IgD-negative memory B cell (primary cell): ENCODE data around the gene GBA2. TPM values are rescaled to one million over a fixed set of nuclear protein-coding genes. Genes with fewer than 3 reads are reported as not detected.

Experiments used
- H3K27ac Mint-ChIP-seq, 3 donors: one replicate each; pipeline ENCODE4 v1.8.0; 2020 to 2022; ENCODE audit warnings: mild to moderate bottlenecking in 3 of 3, mixed read lengths in 3 of 3, moderate library complexity in 1 of 3
- H3K27me3 Mint-ChIP-seq: one replicate; pipeline ENCODE4 v1.8.0; 2021; ENCODE audit warnings: mixed read lengths
- H3K36me3 Mint-ChIP-seq: one replicate; pipeline ENCODE4 v1.8.0; 2020; ENCODE audit warnings: mild to moderate bottlenecking, mixed read lengths
- H3K4me1 Mint-ChIP-seq, 3 donors: one replicate each; pipeline ENCODE4 v1.8.0; 2020 to 2022; ENCODE audit warnings: mixed read lengths in 3 of 3, mild to moderate bottlenecking in 1 of 3
- H3K4me3 Mint-ChIP-seq, 4 donors: one replicate each; pipeline ENCODE4 v1.8.0; 2020 to 2022; ENCODE audit warnings: mild to moderate bottlenecking in 4 of 4, mixed read lengths in 4 of 4, moderate library complexity in 3 of 4
- H3K9me3 Mint-ChIP-seq, 3 donors: one replicate each; pipeline ENCODE4 v1.8.0; 2020 to 2021; ENCODE audit warnings: mixed read lengths in 3 of 3, mild to moderate bottlenecking in 1 of 3
- polyA plus RNA-seq: library from polyadenylated mRNA; unstranded; fragments of 300-500 nt; fragmentation: Illumina TruSeq; gene quantifications from one replicate; pipeline ENCODE4 v1.2.3, GENCODE V29; 2021

GBA2 gene
- polyA plus RNA-seq, 1 donor from 2014 or later, result 34.6 TPM

GRCh38 chr9:35738186-35738585, 10.8 kb downstream of the GBA2 start:
- H3K27me3 Mint-ChIP-seq, result no peaks in the 10 kb centered on the region
- H3K4me3 Mint-ChIP-seq, result peak overlapping the region in 1 of 4 donors; percentile 51
- H3K9me3 Mint-ChIP-seq, result no peaks in the 10 kb centered on the region
- H3K27ac Mint-ChIP-seq, result peak overlapping the region in 1 of 3 donors; percentile 63
- H3K4me1 Mint-ChIP-seq, result peaks cover 4 to 13% (median 9%) of the 10 kb centered on the region in 3 donors
- peaks cover 6% of the 10 kb centered on the region for H3K36me3 Mint-ChIP-seq

- Mint-ChIP-seq H3K4me3 (no peak overlapping the region), H3K27ac (no peak overlapping the region), H3K4me1 (peaks cover 10 to 18% (median 11%) of the 10 kb centered on the region in 3 donors), H3K9me3 (no peaks in the 10 kb centered on the region), H3K36me3 (peaks cover 6% of the 10 kb centered on the region), H3K27me3 (no peaks in the 10 kb centered on the region)
Observed at GRCh38 chr9:35737143-35737542, 11.9 kb downstream of the GBA2 start.

DNA sequence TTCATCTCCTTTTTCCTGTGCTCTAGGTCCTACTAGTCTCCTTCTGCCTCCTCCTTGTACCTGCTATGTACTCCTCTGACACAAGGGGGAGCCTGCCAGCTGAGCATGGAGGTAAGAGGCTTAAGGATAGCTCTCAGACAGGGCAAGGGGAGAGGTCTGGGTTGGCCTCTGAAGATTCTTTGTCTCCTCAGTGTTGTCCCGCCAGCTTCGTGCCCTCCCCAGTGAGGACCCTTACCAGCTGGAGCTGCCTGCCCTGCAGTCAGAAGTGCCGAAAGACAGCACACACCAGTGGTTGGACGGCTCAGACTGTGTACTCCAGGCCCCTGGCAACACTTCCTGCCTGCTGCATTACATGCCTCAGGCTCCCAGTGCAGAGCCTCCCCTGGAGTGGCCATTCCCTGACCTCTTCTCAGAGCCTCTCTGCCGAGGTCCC, 12.8 kb downstream of the GBA2 start:
- Mint-ChIP-seq H3K9me3 (no peaks in the 10 kb centered on the region), H3K4me1 (peaks cover 14 to 18% (median 16%) of the 10 kb centered on the region in 3 donors), H3K27me3 (no peaks in the 10 kb centered on the region), H3K4me3 (peak overlapping the region in 2 of 4 donors; percentile 12 to 50), H3K27ac (peak overlapping the region in 1 of 3 donors; percentile 14), H3K36me3 (peaks cover 6% of the 10 kb centered on the region)

GRCh38 chr9:35734096-35734495, 14.9 kb downstream of the GBA2 start:
- peaks cover 20 to 26% (median 24%) of the 10 kb centered on the region in 3 donors for H3K4me1 Mint-ChIP-seq
- H3K27me3 Mint-ChIP-seq, result no peaks in the 10 kb centered on the region
- H3K27ac Mint-ChIP-seq, result no peak overlapping the region
- peaks cover 3% of the 10 kb centered on the region for H3K36me3 Mint-ChIP-seq
- no peaks in the 10 kb centered on the region for H3K9me3 Mint-ChIP-seq
- H3K4me3 Mint-ChIP-seq, result peak overlapping the region in 1 of 4 donors; percentile 68

- Mint-ChIP-seq H3K4me3 (peak overlapping the region in 1 of 4 donors; percentile 92), H3K27me3 (no peaks in the 10 kb centered on the region), H3K36me3 (peaks cover 3% of the 10 kb centered on the region), H3K27ac (peak overlapping the region in 1 of 3 donors; percentile 93), H3K4me1 (peaks cover 20 to 26% (median 24%) of the 10 kb centered on the region in 3 donors), H3K9me3 (no peaks in the 10 kb centered on the region)
Observed at GRCh38 chr9:35732800-35733541, 16.1 kb downstream of the GBA2 start.

- Mint-ChIP-seq H3K4me3 (peak within 1 kb of the TSS in 1 of 4 donors; percentile 92), H3K36me3 (peaks cover 3% of the 10 kb centered on the region), H3K27ac (peak within 1 kb of the TSS in 1 of 3 donors; percentile 93), H3K9me3 (no peaks in the 10 kb centered on the region), H3K27me3 (no peaks in the 10 kb centered on the region), H3K4me1 (peaks cover 20 to 26% (median 24%) of the 10 kb centered on the region in 3 donors)
Observed at GRCh38 chr9:35732185-35732799, 16.7 kb downstream of the GBA2 start, which contains the start of the genes CREB3 and TLN1. TSS of gene CREB3 (plus strand) at chr9:35732666. CDS start at chr9:35732773, 107 bp downstream. TSS of gene TLN1 (minus strand) at chr9:35732195. CDS start at chr9:35725694, 6,501 bp downstream.

GRCh38 chr9:35731415-35732184, 17.4 kb downstream of the GBA2 start:
- H3K27ac Mint-ChIP-seq, result peak overlapping the region in 1 of 3 donors; percentile 93
- peaks cover 27 to 33% (median 30%) of the 10 kb centered on the region in 3 donors for H3K4me1 Mint-ChIP-seq
- peaks cover 3% of the 10 kb centered on the region for H3K36me3 Mint-ChIP-seq
- peak overlapping the region in 1 of 4 donors; percentile 92 for H3K4me3 Mint-ChIP-seq
- H3K9me3 Mint-ChIP-seq, result no peaks in the 10 kb centered on the region
- no peaks in the 10 kb centered on the region for H3K27me3 Mint-ChIP-seq

DNA sequence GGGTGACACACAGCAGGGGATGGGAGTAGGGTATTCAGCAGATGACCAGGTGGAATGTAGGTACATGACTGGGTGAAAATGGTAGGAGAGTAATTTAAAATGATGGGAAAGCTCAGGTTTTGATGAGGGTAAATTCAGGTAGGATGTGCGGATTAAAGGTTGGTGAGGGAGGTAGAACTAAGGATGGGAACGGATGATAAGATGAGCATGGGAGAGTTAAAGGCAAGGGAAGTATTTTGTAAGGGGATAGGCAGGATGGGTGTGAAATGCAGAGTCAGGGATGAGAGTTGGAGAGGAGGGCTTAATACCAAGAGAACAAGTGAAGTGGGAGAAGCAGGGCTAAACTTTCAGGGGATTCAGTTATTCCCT, 18.6 kb downstream of the GBA2 start:
- Mint-ChIP-seq H3K4me3 (peak overlapping the region in 1 of 4 donors; percentile 92), H3K27me3 (no peaks in the 10 kb centered on the region), H3K36me3 (peaks cover 2% of the 10 kb centered on the region), H3K9me3 (no peaks in the 10 kb centered on the region), H3K4me1 (peaks cover 28 to 37% (median 30%) of the 10 kb centered on the region in 3 donors), H3K27ac (peak overlapping the region in 1 of 3 donors; percentile 47)

DNA sequence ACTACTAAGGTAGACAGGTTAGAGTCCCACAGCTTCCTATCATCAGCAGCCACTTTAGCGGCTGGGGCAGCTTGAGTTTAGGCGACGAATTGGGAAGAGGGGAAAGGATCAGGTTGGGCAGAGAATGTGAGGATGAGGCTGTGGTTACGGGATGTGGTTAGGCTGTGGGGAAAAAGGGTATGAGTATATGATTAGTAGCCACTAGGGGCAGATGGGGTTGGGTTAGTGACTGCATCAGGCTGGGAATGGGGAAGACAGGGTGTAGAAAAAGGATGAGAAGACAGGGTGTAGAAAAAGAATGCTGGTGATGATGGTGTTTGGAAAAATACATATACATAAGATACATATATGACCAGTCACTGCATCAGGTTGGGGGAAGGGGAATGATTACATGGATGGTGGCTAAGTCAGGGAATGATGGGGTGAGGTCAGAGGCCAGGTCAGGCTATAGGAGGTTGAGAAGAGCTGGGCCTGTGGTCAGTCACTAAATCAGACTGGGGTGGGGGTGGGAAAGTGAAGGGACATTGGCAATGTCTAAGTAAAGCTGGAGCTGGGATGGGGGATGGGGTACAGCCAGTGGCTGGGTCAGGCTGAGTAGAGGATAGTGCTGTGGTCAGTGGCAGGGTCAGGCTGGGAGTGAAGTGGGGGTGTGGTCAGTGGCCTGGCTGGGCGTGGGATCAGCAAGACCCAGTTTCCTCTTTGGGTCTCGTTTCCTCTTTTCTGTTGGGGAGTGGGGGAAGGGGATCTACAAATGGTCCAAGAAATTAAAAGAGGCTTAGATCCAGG, 19.1 kb downstream of the GBA2 start:
- Mint-ChIP-seq H3K9me3 (no peaks in the 10 kb centered on the region), H3K4me3 (peak overlapping the region in 1 of 4 donors; percentile 92), H3K27me3 (no peaks in the 10 kb centered on the region), H3K27ac (no peak overlapping the region), H3K36me3 (no peaks in the 10 kb centered on the region), H3K4me1 (peaks cover 27 to 37% (median 32%) of the 10 kb centered on the region in 3 donors)

DNA sequence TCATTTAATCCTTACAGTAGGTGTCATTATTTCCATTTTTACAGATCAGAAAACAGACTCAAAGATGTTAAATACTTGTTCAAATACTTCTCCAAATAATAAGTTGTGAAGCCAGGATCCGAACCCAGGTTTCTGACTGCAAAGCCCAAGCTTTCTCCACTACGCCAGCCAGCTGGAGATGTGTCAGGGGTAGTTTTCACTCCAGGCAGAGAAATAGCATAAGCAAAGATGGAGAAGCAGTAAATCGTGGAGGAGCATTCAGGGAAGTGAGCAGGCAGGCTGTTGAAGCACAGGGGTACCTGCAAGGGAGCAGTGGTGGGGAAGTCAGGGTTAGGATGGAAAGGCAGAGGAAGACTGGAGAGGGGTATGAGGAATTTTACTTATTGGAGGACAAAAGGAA, 19.9 kb downstream of the GBA2 start:
- no peaks in the 10 kb centered on the region for H3K9me3 Mint-ChIP-seq
- no peaks in the 10 kb centered on the region for H3K27me3 Mint-ChIP-seq
- no peak overlapping the region for H3K4me3 Mint-ChIP-seq
- H3K36me3 Mint-ChIP-seq, result no peaks in the 10 kb centered on the region
- peaks cover 26 to 38% (median 37%) of the 10 kb centered on the region in 3 donors for H3K4me1 Mint-ChIP-seq
- no peak overlapping the region for H3K27ac Mint-ChIP-seq

GRCh38 chr9:35728041-35728971, 20.7 kb downstream of the GBA2 start:
- H3K9me3 Mint-ChIP-seq, result no peaks in the 10 kb centered on the region

GRCh38 chr9:35727676-35728040, 21.4 kb downstream of the GBA2 start:
- Mint-ChIP-seq H3K36me3 (no peaks in the 10 kb centered on the region), H3K4me1 (peaks cover 15 to 30% (median 30%) of the 10 kb centered on the region in 3 donors), H3K4me3 (no peak overlapping the region), H3K27me3 (no peaks in the 10 kb centered on the region), H3K27ac (no peak overlapping the region), H3K9me3 (no peaks in the 10 kb centered on the region)

More at GRCh38 chr9:35728041-35728971, 20.7 kb downstream of the GBA2 start:
- Mint-ChIP-seq H3K4me3 (no peak overlapping the region), H3K27ac (no peak overlapping the region), H3K27me3 (no peaks in the 10 kb centered on the region), H3K4me1 (peaks cover 20 to 34% (median 34%) of the 10 kb centered on the region in 3 donors), H3K36me3 (no peaks in the 10 kb centered on the region)

- Mint-ChIP-seq H3K27me3 (no peaks in the 10 kb centered on the region), H3K9me3 (no peaks in the 10 kb centered on the region), H3K27ac (peak overlapping the region; percentile 15 to 78 (median 27)), H3K4me1 (peaks cover 14 to 28% (median 25%) of the 10 kb centered on the region in 3 donors), H3K4me3 (peak overlapping the region in 3 of 4 donors; percentile 17 to 93 (median 80)), H3K36me3 (no peaks in the 10 kb centered on the region)
Observed at GRCh38 chr9:35726931-35727330, 22.1 kb downstream of the GBA2 start.
